Measurements from ENCODE around the gene JMJD7. TPM values are rescaled to one million over a fixed set of nuclear protein-coding genes. Genes with fewer than 3 reads are reported as not detected.
"Not testable (repeated sequence)": the region's sequence is repeated elsewhere in the genome, so short reads cannot be mapped to it uniquely, and the experiment has no call there.

JMJD7 gene
- polyA plus RNA-seq, 2 of the 4 experiments (the other 2 are of a cell fraction) = 3.4 to 3.8 TPM

DNA sequence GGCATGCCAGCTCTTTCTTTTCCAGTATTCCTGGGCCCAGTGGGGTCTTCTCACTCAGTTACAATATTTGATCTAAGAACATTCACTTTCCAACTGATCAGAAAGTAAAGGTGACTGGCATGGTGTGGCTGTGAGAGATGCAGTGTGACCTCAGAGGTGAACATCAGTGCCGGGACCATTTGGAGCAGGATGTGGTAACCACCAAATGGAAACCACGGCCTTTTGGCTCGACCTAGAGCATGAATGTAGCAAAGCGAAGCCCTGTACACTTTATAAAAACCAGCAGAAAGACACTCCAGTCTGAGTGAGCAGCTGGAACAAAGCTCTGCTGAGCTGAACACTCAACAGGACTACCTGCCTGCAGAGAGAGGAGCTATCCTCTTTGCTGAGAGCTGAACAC, 3.4 kb downstream of the JMJD7 start:
- H3K4me2 ChIP-seq; H3K27ac ChIP-seq; H3K4me3 ChIP-seq; H3K4me1 ChIP-seq; POLR2A ChIA-PET; ATAC-seq; FAIRE-seq; H3K9me3 ChIP-seq; DNase-seq (ENCODE audit: low read depth in 1 of 2, low spot score in 1 of 2): not testable (repeated sequence)
- 83% methylated on average over 4 of the region's 4 CpGs for WGBS (ENCODE audit: missing lambda C conversion rate)
- CTCF ChIA-PET = interaction anchor here (1.1 to 2.1 kb wide), 3 partner anchors 15 to 73 kb away, joined by 3 to 12 read pairs (median 3); no protein-coding TSS in a partner anchor

DNA sequence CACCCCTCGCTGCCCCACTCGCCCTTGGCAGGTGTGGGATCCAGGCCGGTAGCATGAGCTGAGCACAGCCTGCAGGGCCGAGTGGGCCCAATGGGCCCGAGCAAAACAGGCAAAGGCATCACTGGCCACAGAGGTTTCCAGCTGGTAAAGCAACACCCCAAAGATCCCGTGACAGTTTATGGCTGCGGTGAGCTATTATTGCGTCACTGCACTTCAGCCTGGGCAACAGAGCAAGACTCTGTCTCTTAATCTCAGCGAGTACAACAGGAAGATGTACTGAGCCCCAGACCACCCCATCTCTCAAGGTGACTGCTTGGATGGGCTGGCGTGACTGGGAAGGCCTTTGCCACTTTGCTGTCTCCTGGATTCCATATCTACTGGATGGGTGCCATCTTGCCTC, 4.3 kb downstream of the JMJD7 start:
- no peak for DNase-seq (ENCODE audit: low read depth in 1 of 2, low spot score in 1 of 2)
- POLR2A ChIA-PET = interaction anchor here (0.6 kb wide), 1 partner anchor 376 kb away, joined by 4 read pairs; the partner anchor contains the start of gene VPS39
- no peak overlapping the region for H3K4me3 ChIP-seq
- no peak for FAIRE-seq
- H3K4me2 ChIP-seq = no peak overlapping the region
- CTCF ChIA-PET = interaction anchor here (1.1 to 2.1 kb wide), 3 partner anchors 14 to 72 kb away, joined by 3 to 12 read pairs (median 3); no protein-coding TSS in a partner anchor
- 92% methylated on average over 6 of the region's 10 CpGs for WGBS (ENCODE audit: missing lambda C conversion rate)
- H3K4me1 ChIP-seq = 0 out of 3 replicates have a peak, but pooled peaks cover 6% of the 10 kb centered on the region
- H3K9me3 ChIP-seq = no peaks in the 10 kb centered on the region
- no peak overlapping the region for H3K27ac ChIP-seq
- TF ChIP-seq, protein P1, sequence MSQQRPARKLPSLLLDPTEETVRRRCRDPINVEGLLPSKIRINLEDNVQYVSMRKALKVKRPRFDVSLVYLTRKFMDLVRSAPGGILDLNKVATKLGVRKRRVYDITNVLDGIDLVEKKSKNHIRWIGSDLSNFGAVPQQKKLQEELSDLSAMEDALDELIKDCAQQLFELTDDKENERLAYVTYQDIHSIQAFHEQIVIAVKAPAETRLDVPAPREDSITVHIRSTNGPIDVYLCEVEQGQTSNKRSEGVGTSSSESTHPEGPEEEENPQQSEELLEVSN (IDR thresholded peaks at IDR 0.05; ENCODE audit: borderline replicate concordance, low read depth) = no peak
- TF ChIP-seq GATA3 (IDR thresholded peaks at IDR 0.05; ENCODE audit: borderline replicate concordance) (no peak), HOXA7 (CRISPR knock-in tag; IDR thresholded peaks at IDR 0.05) (no peak), TP53 (CRISPR knock-in tag; IDR thresholded peaks at IDR 0.05) (no peak), HEYL (CRISPR knock-in tag; IDR thresholded peaks at IDR 0.05) (no peak), EHMT2 (IDR thresholded peaks at IDR 0.05; ENCODE audit: low read depth) (no peak), RFX5 (IDR thresholded peaks at IDR 0.05) (no peak), JUNB (IDR thresholded peaks at IDR 0.05) (no peak), ZFP36 (IDR thresholded peaks at IDR 0.05; ENCODE audit: borderline replicate concordance, partially characterized antibody) (no peak), RAD21 (conservative IDR thresholded peaks at IDR 0.05 in 1 of 2, IDR thresholded peaks at IDR 0.05 in 1 of 2) (no peak)
- TF ChIP-seq, protein P2, sequence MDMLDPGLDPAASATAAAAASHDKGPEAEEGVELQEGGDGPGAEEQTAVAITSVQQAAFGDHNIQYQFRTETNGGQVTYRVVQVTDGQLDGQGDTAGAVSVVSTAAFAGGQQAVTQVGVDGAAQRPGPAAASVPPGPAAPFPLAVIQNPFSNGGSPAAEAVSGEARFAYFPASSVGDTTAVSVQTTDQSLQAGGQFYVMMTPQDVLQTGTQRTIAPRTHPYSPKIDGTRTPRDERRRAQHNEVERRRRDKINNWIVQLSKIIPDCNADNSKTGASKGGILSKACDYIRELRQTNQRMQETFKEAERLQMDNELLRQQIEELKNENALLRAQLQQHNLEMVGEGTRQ (IDR thresholded peaks at IDR 0.05) = no peak
- TF ChIP-seq, protein P3, sequence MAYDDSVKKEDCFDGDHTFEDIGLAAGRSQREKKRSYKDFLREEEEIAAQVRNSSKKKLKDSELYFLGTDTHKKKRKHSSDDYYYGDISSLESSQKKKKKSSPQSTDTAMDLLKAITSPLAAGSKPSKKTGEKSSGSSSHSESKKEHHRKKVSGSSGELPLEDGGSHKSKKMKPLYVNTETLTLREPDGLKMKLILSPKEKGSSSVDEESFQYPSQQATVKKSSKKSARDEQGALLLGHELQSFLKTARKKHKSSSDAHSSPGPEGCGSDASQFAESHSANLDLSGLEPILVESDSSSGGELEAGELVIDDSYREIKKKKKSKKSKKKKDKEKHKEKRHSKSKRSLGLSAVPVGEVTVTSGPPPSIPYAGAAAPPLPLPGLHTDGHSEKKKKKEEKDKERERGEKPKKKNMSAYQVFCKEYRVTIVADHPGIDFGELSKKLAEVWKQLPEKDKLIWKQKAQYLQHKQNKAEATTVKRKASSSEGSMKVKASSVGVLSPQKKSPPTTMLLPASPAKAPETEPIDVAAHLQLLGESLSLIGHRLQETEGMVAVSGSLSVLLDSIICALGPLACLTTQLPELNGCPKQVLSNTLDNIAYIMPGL (CRISPR knock-in tag; IDR thresholded peaks at IDR 0.05; ENCODE audit: borderline replicate concordance) = no peak
- no peak for ATAC-seq

DNA sequence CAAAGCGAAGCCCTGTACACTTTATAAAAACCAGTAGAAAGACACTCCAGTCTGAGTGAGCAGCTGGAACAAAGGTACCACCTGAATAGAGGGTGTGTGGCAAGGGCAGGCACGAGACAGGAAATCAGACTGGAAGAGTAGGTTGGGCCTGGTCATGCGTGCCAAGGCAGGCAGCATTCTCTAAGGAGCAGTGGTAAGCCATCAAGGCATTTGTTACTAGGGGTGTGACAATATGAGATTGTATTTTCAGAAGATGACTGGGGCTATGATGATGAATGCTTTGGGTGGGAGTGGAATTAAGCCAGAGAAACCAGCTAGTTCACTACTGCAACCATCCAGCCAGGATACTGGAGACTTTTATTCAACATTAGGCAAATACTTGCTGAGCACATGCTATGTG, 5.0 kb downstream of the JMJD7 start:
- no peak overlapping the region for H3K27ac ChIP-seq
- ChIA-PET CTCF (interaction anchor here (1.5 to 2.1 kb wide), 2 partner anchors 14 to 21 kb away, joined by 4 to 12 read pairs; no protein-coding TSS in a partner anchor), POLR2A (no interaction called here)
- ATAC-seq = no peak
- WGBS (ENCODE audit: missing lambda C conversion rate) = 90% methylated on average over 3 of the region's 3 CpGs
- no peak overlapping the region for H3K4me2 ChIP-seq
- no peak for DNase-seq (ENCODE audit: low read depth in 1 of 2, low spot score in 1 of 2)
- FAIRE-seq = no peak
- TF ChIP-seq KDM1A (IDR thresholded peaks at IDR 0.05; ENCODE audit: low read depth) (no peak), CHD4 (IDR thresholded peaks at IDR 0.05; ENCODE audit: borderline replicate concordance) (no peak), HEYL (CRISPR knock-in tag; IDR thresholded peaks at IDR 0.05) (no peak), MYC (IDR thresholded peaks at IDR 0.05; ENCODE audit: borderline replicate concordance, low read length) (no peak)
- H3K4me3 ChIP-seq = no peak overlapping the region
- H3K4me1 ChIP-seq = 0 out of 3 replicates have a peak, but pooled peaks cover 4% of the 10 kb centered on the region
- H3K9me3 ChIP-seq = no peaks in the 10 kb centered on the region

DNA sequence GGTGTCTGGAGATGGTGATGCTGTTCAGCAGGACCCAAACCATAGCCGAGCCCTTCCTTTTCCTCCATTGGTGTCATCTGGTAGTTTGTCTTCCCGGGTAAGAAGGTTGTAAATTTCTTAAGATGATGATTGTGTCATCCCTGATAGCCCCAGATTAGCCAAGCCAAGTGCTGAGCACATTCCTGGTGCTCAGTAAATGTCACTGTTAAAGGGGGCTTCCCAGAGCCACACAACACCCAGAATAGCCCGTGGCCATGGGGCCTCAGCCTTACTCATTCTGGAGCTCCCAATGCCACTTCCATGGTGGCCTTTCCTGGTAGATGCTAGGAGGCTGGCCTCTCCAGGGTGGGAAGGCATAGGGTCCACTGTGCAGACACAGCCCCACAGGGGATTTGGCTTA, 6.2 kb downstream of the JMJD7 start:
- CTCF ChIA-PET = interaction anchor here (0.9 to 1.5 kb wide), 2 partner anchors 13 to 22 kb away, joined by 4 read pairs; no protein-coding TSS in a partner anchor
- no peak overlapping the region for H3K4me3 ChIP-seq
- no peaks in the 10 kb centered on the region for H3K9me3 ChIP-seq
- H3K4me2 ChIP-seq = no peak overlapping the region
- 70% methylated on average over 3 of the region's 3 CpGs for WGBS (ENCODE audit: missing lambda C conversion rate)
- no peak overlapping the region for H3K27ac ChIP-seq
- ATAC-seq (no peak), FAIRE-seq (no peak), DNase-seq (ENCODE audit: low read depth in 1 of 2, low spot score in 1 of 2) (no peak)
- H3K4me1 ChIP-seq = no peaks in the 10 kb centered on the region
- POLR2A ChIA-PET = no interaction called here
- TF ChIP-seq CBX2 (IDR thresholded peaks at IDR 0.05; ENCODE audit: borderline replicate concordance, low read depth) (no peak), RAD21 (conservative IDR thresholded peaks at IDR 0.05 in 1 of 2, IDR thresholded peaks at IDR 0.05 in 1 of 2) (no peak), ZNF302 (CRISPR knock-in tag; IDR thresholded peaks at IDR 0.05) (no peak), CHD2 (IDR thresholded peaks at IDR 0.05; ENCODE audit: low read length, partially characterized antibody) (no peak), FOXS1 (CRISPR knock-in tag; IDR thresholded peaks at IDR 0.05) (no peak), GATA3 (IDR thresholded peaks at IDR 0.05; ENCODE audit: borderline replicate concordance) (no peak), CHD4 (IDR thresholded peaks at IDR 0.05; ENCODE audit: borderline replicate concordance) (no peak), CEBPB (IDR thresholded peaks at IDR 0.05) (no peak), ESRRA (IDR thresholded peaks at IDR 0.05; ENCODE audit: borderline replicate concordance, low read length) (no peak)
- TF ChIP-seq, protein P2 (IDR thresholded peaks at IDR 0.05) = no peak
- TF ChIP-seq, protein P4, sequence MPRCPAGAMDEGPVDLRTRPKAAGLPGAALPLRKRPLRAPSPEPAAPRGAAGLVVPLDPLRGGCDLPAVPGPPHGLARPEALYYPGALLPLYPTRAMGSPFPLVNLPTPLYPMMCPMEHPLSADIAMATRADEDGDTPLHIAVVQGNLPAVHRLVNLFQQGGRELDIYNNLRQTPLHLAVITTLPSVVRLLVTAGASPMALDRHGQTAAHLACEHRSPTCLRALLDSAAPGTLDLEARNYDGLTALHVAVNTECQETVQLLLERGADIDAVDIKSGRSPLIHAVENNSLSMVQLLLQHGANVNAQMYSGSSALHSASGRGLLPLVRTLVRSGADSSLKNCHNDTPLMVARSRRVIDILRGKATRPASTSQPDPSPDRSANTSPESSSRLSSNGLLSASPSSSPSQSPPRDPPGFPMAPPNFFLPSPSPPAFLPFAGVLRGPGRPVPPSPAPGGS (IDR thresholded peaks at IDR 0.05) = no peak
- TF ChIP-seq, protein P5, sequence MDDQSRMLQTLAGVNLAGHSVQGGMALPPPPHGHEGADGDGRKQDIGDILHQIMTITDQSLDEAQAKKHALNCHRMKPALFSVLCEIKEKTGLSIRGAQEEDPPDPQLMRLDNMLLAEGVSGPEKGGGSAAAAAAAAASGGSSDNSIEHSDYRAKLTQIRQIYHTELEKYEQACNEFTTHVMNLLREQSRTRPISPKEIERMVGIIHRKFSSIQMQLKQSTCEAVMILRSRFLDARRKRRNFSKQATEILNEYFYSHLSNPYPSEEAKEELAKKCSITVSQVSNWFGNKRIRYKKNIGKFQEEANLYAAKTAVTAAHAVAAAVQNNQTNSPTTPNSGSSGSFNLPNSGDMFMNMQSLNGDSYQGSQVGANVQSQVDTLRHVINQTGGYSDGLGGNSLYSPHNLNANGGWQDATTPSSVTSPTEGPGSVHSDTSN (IDR thresholded peaks at IDR 0.05) = no peak
